ENCODE data around the gene GPR3. TPM values are rescaled to one million over a fixed set of nuclear protein-coding genes. Genes with fewer than 3 reads are reported as not detected.

Gene GPR3
- total and polyA plus RNA-seq, 2 donors (not counting 3 experiments of a cell fraction or from before 2014, with no cell fraction given), result 1.8 TPM

DNA sequence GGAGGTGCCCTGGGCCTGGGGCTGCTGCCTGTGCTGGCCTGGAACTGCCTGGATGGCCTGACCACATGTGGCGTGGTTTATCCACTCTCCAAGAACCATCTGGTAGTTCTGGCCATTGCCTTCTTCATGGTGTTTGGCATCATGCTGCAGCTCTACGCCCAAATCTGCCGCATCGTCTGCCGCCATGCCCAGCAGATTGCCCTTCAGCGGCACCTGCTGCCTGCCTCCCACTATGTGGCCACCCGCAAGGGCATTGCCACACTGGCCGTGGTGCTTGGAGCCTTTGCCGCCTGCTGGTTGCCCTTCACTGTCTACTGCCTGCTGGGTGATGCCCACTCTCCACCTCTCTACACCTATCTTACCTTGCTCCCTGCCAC lies 1.8 kb downstream of the GPR3 start:
- H4K20me1 ChIP-seq (replicated peaks; ENCODE audit: control insufficient read depth, extremely low read depth, insufficient read depth, low read length), result no peaks in the 10 kb centered on the region
- peaks cover 5% of the 10 kb centered on the region for H3K79me2 ChIP-seq (ENCODE audit: control insufficient read depth, insufficient read depth, low read length)
- dilution Hi-C loops (cut with MboI; ENCODE audit: extremely low pct_ligation_motif_present, low sequenced_read_pairs) (no loop called here), intact Hi-C loops (cut with micrococcal nuclease) (loop anchor here (5.0 to 10.0 kb wide), 3 partner anchors 72 to 352 kb away; partner anchors contain the start of gene TMEM222)
- no TSS peak for BruUV-seq (replicated peaks)
- ChIA-PET POLR2A (interaction anchor here (1.1 kb wide), 1 partner anchor 28 kb away, joined by 3 read pairs; no protein-coding TSS in a partner anchor), CTCF (interaction anchor here (0.9 to 6.6 kb wide), 18 partner anchors 11 to 350 kb away, joined by 3 to 275 read pairs (median 11); partner anchors contain the start of genes AHDC1, CD164L2 and MAP3K6)
- no peaks in the 10 kb centered on the region for H3K36me3 ChIP-seq (ENCODE audit: control insufficient read depth in 2 of 2, extremely low read depth in 1 of 2, insufficient read depth in 2 of 2, low read length in 2 of 2)
- H3K9ac ChIP-seq (replicated peaks; ENCODE audit: extremely low read depth, insufficient read depth, low read length), result no peak overlapping the region
- DNase-seq (ENCODE audit: low read depth, low spot score), result no peak
- H3K4me2 ChIP-seq (ENCODE audit: insufficient read depth, low read length), result no peak overlapping the region
- H3K27me3 ChIP-seq (ENCODE audit: control insufficient read depth in 2 of 2, insufficient read depth in 2 of 2, low read length in 2 of 2), result no peaks in the 10 kb centered on the region
- H3K4me1 ChIP-seq (ENCODE audit: control insufficient read depth, extremely low read depth, insufficient read depth, low read length), result peaks cover 16% of the 10 kb centered on the region
- no peaks in the 10 kb centered on the region for H3K9me3 ChIP-seq (replicated peaks; ENCODE audit: control insufficient read depth, insufficient read depth, low read length)
- H2AFZ ChIP-seq (ENCODE audit: low read depth, low read length), result no peak overlapping the region
- no peak for TF ChIP-seq JUN (IDR thresholded peaks at IDR 0.05; ENCODE audit: borderline replicate concordance, insufficient read depth, insufficient read length, low read depth)
- no peak for TF ChIP-seq MYC (IDR thresholded peaks at IDR 0.05; ENCODE audit: low read depth, low read length)
- no peak for TF ChIP-seq MAX (IDR thresholded peaks at IDR 0.05; ENCODE audit: insufficient read depth, insufficient read length)
- TF ChIP-seq FOS (IDR thresholded peaks at IDR 0.05; ENCODE audit: borderline replicate concordance, insufficient read depth, low read length), result no peak
- TF ChIP-seq POLR2AphosphoS5 (IDR thresholded peaks at IDR 0.05; ENCODE audit: insufficient read depth, low read depth, low read length), result no peak
- no peak for TF ChIP-seq GATA2 (IDR thresholded peaks at IDR 0.05; ENCODE audit: insufficient read depth, insufficient read length, low read depth, low read length)
- TF ChIP-seq POLR2A (IDR thresholded peaks at IDR 0.05; ENCODE audit: low read depth, low read length), result no peak
- no peak for TF ChIP-seq EZH2 (IDR thresholded peaks at IDR 0.05; ENCODE audit: borderline replicate concordance, low read depth, low read length, severe bottlenecking)
- TF ChIP-seq CTCF (IDR thresholded peaks at IDR 0.05; ENCODE audit: extremely low read depth in 1 of 2, insufficient read depth in 1 of 2, low read depth in 1 of 2, low read length in 2 of 2), result no peak
- no peak overlapping the region for H3K4me3 ChIP-seq (replicated peaks in 1 of 3; ENCODE audit: insufficient read depth in 1 of 3, low read depth in 1 of 3, low read length in 3 of 3)
- FAIRE-seq, result no peak
- H3K9me1 ChIP-seq (replicated peaks; ENCODE audit: control insufficient read depth, extremely low read depth, insufficient read depth, low read length), result no peaks in the 10 kb centered on the region
- no peak overlapping the region for H3K27ac ChIP-seq (ENCODE audit: insufficient read depth, low read depth, low read length)
